Lung (tissue), 12 donors: ENCODE measurements around the gene ADK. TPM values are rescaled to one million over a fixed set of nuclear protein-coding genes. Genes with fewer than 3 reads are reported as not detected.

Experiments
- ATAC-seq: fragments of 200-7000 bp; cut with Tn5 transposase; one replicate; pipeline ENCODE4 v1.9.1; 2020; ENCODE audit warnings: moderate number of reproducible peaks; ENCODE audit not compliant: insufficient read depth, low FRiP score
- DNase-seq, 3 donors: peaks; one replicate each; pipeline ENCODE4 v3.0.0-alpha.2; 2013 to 2017
- H3K27ac ChIP-seq, 2 donors: one replicate each; pipeline ENCODE4 v1.5.1; 2013; ENCODE audit warnings: mild to moderate bottlenecking in 2 of 2, moderate library complexity in 2 of 2, control low read depth in 1 of 2, inconsistent platforms in 1 of 2, low read depth in 1 of 2, low read length in 1 of 2
- H3K27me3 ChIP-seq, 3 donors: one replicate each; pipeline ENCODE4 v1.5.1; 2013; ENCODE audit warnings: low read length in 2 of 3; ENCODE audit not compliant: control insufficient read depth in 3 of 3, insufficient read depth in 3 of 3
- H3K36me3 ChIP-seq, 4 donors: one replicate each; pipeline ENCODE4 v1.5.1; 2013; ENCODE audit warnings: low read length in 4 of 4, mild to moderate bottlenecking in 1 of 4, moderate library complexity in 1 of 4; ENCODE audit not compliant: control insufficient read depth in 4 of 4, insufficient read depth in 4 of 4
- H3K4me1 ChIP-seq, 5 donors: one replicate each; pipeline ENCODE4 v1.5.1; 2013; ENCODE audit warnings: low read length in 5 of 5, mild to moderate bottlenecking in 2 of 5, moderate library complexity in 1 of 5; ENCODE audit not compliant: control insufficient read depth in 5 of 5, insufficient read depth in 5 of 5
- H3K4me3 ChIP-seq: one replicate; pipeline ENCODE4 v1.5.1; 2013; ENCODE audit warnings: mild to moderate bottlenecking, control low read depth, moderate library complexity
- H3K9ac ChIP-seq, 2 donors: one replicate each; pipeline ENCODE4 v1.5.1; 2013; ENCODE audit warnings: low read length in 2 of 2, control low read depth in 1 of 2; ENCODE audit not compliant: insufficient read depth in 1 of 2
- H3K9me3 ChIP-seq, 4 donors: one replicate each; pipeline ENCODE4 v1.5.1; 2013; ENCODE audit warnings: low read length in 3 of 4, mild to moderate bottlenecking in 1 of 4, moderate library complexity in 1 of 4; ENCODE audit not compliant: control insufficient read depth in 4 of 4, insufficient read depth in 3 of 4
- WGBS, 2 donors: extraction: QIAGEN DNeasy Blood & Tissue Kit; methylation state at CpG; one replicate each; pipeline ENCODE4 v1.1.7; 2013; 5-methylcytosine and 5-hydroxymethylcytosine counted together
- polyA plus RNA-seq, 2 donors: library from polyadenylated mRNA; stranded (reverse); fragments of 200-250 nt; gene quantifications; one replicate each; pipeline ENCODE4 v1.2.1, GENCODE V29; 2013
- total RNA-seq, 2 donors: library from RNA; depleted of rRNA in 1 of 2; stranded (reverse); fragments of >200 nt in 1 of 2; gene quantifications; one replicate each; pipeline ENCODE4 v1.2.1, GENCODE V29; 2014 to 2021
- TF ChIP-seq, protein P1 (sequence below): IDR thresholded peaks from 2 replicates; pipeline ENCODE4 v1.5.1; 2012; ENCODE audit warnings: mild to moderate bottlenecking; ENCODE audit errors: control extremely low read depth, extremely low read depth
- donor health status: control.
- donor health status: control.
- donor health status: Bipolar disorder and iron deficiency.
- donor health status: healthy.
- donor health status: DM: yes; HTN: yes; CAD: no.

Gene ADK
- total and polyA plus RNA-seq, 4 donors: 31.6 to 82.3 (median 42.9) TPM

DNA sequence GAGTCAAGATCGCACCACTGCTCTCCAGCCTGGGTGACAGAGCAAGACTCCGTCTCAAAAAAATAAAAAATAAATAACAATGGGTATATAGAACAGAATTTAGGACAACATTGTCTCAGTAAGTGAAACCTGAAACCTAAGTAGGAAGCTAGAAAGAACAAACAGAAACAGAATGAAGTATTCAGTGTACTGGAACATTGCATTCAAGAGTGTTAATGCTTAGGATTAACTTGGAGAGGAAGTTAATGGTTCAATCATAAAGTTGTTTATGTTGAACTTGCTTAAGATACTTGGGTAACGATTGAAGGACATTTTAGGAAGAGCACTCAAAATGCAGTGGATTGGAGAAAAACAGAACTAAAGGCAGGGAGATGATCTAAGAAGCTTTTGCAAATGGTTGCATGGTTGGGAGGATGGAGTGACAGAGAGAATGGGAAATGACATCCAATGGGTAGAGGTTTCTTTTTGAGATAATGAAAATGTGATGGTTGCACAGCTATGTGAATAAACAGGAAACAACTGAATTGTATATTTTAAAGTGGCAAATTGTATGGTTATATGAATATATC lies 233.7 kb downstream of the ADK start:
- WGBS, 2 donors: 75 to 79% methylated on average over 3 of the region's 3 CpGs

DNA sequence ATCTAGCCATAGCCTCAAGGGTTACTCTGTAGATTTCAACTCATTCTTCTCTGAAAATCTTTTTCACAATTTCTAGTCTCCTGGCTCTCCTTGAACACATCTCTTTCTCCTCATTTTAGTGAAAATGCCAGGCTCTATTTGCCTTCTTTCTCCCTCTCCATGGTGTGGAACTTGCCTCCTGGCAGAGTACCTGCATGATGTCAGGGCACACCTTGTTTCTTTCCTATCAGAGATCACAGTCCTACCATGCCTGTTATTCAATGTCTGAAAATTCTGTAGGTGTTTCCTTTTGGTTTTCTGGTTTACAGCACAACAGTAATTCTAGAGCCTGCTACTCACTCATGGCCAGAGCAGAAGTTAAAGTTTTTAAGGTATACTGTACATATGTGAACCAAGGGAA lies 237.8 kb downstream of the ADK start:
- H3K9me3 ChIP-seq: no peaks in the 10 kb centered on the region
- H3K27ac ChIP-seq: no peak overlapping the region
- H3K9ac ChIP-seq: no peak overlapping the region
- DNase-seq (no peak), ATAC-seq (no peak)
- TF ChIP-seq, protein P1, sequence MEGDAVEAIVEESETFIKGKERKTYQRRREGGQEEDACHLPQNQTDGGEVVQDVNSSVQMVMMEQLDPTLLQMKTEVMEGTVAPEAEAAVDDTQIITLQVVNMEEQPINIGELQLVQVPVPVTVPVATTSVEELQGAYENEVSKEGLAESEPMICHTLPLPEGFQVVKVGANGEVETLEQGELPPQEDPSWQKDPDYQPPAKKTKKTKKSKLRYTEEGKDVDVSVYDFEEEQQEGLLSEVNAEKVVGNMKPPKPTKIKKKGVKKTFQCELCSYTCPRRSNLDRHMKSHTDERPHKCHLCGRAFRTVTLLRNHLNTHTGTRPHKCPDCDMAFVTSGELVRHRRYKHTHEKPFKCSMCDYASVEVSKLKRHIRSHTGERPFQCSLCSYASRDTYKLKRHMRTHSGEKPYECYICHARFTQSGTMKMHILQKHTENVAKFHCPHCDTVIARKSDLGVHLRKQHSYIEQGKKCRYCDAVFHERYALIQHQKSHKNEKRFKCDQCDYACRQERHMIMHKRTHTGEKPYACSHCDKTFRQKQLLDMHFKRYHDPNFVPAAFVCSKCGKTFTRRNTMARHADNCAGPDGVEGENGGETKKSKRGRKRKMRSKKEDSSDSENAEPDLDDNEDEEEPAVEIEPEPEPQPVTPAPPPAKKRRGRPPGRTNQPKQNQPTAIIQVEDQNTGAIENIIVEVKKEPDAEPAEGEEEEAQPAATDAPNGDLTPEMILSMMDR: no peak
- H3K36me3 ChIP-seq: no peaks in the 10 kb centered on the region
- peaks cover 0 to 10% (median 0%) of the 10 kb centered on the region in 5 donors for H3K4me1 ChIP-seq
- H3K4me3 ChIP-seq: no peak overlapping the region
- H3K27me3 ChIP-seq: no peaks in the 10 kb centered on the region

More for the DNA sequence above, 233.7 kb downstream of the ADK start:
- DNase-seq (no peak), ATAC-seq (no peak)
- Histone ChIP-seq H3K36me3 (no peaks in the 10 kb centered on the region), H3K9ac (no peak overlapping the region), H3K27me3 (no peaks in the 10 kb centered on the region), H3K4me1 (peaks cover 0 to 10% (median 0%) of the 10 kb centered on the region in 5 donors), H3K9me3 (no peaks in the 10 kb centered on the region), H3K27ac (no peak overlapping the region), H3K4me3 (no peak overlapping the region)
- TF ChIP-seq, protein P1: no peak

DNA sequence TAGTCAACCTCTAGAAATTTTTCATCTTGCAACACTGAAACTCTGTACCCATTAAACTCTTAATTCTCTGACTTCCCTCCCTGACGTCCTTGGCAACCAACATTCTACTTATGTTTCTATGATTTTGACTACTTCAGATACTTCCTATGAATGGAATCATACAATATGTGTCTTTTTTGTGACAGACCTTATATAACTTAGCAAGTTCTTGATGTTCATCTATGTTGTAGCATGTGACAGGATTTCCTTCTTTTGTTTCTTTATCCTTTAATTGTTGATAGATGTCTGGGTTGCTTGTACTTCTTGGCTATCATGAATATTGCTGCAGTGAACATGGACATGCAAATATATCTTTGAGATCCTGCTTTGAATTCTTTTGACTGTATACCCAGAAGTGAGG lies 240.8 kb downstream of the ADK start:
- no peak for ATAC-seq
- WGBS, 2 donors: 70 to 76% methylated on average over 1 of the region's 1 CpG
- no peak overlapping the region for H3K4me3 ChIP-seq
- H3K27ac ChIP-seq: no peak overlapping the region
- H3K9ac ChIP-seq: no peak overlapping the region
- TF ChIP-seq, protein P1: no peak
- peaks cover 0 to 1% (median 0%) of the 10 kb centered on the region in 4 donors for H3K36me3 ChIP-seq
- no peaks in the 10 kb centered on the region for H3K4me1 ChIP-seq
- no peak for DNase-seq
- H3K9me3 ChIP-seq: no peaks in the 10 kb centered on the region
- H3K27me3 ChIP-seq: no peaks in the 10 kb centered on the region

DNA sequence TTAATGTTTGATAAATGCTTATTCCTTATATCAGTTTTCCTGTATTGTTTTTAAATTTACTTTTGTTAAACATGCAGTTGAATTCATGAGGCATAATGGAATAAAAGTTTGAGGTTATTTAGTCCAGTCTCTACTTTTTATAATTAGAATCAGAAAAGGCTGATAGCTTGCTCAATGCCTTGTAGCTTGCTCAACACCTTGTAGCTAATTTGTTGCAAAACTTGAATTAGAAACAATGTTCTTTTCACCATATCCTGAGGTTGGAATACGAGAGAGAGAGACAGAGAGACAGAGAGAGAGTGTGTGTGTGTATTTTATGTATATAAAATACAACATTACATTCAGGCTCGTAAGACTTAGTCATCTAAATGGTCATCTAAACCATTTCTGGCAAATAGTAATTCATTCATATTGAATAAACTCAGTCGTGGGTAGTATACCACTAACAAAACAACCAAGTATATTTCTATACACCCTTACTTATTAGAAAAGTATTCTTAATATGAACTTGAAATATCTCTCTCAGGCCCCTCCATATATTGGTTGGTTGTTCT lies 243.5 kb downstream of the ADK start:
- H3K36me3 ChIP-seq: peaks cover 0 to 2% (median 0%) of the 10 kb centered on the region in 4 donors
- no peak overlapping the region for H3K4me3 ChIP-seq
- 60 to 90% methylated on average over 3 of the region's 3 CpGs for WGBS, 2 donors
- H3K27me3 ChIP-seq: no peaks in the 10 kb centered on the region
- H3K4me1 ChIP-seq: no peaks in the 10 kb centered on the region
- no peak overlapping the region for H3K9ac ChIP-seq
- no peak for DNase-seq
- H3K9me3 ChIP-seq: no peaks in the 10 kb centered on the region
- no peak for ATAC-seq
- H3K27ac ChIP-seq: no peak overlapping the region
- TF ChIP-seq, protein P1: no peak
